ENCODE measurements around the gene KRT72. TPM values are rescaled to one million over a fixed set of nuclear protein-coding genes. Genes with fewer than 3 reads are reported as not detected.

The KRT72 gene
- total and polyA plus RNA-seq, 4 donors = not detected

GRCh38 chr12:52584156-52584682 lies 17.0 kb downstream of the KRT72 start:
- TF ChIP-seq HNF4A (conservative IDR thresholded peaks at IDR 0.05) (no peak), SP1 (IDR thresholded peaks at IDR 0.05) (no peak), RAD21 (IDR thresholded peaks at IDR 0.05) (no peak), MAX (IDR thresholded peaks at IDR 0.05) (no peak), JUND (IDR thresholded peaks at IDR 0.05) (no peak), ATF3 (IDR thresholded peaks at IDR 0.05) (no peak)
- DNase-seq (ENCODE audit: low spot score) = no peak
- Histone ChIP-seq H3K36me3 (ENCODE audit: control insufficient read depth in 4 of 4, insufficient read depth in 3 of 4, low read depth in 1 of 4, low read length in 3 of 4) (no peaks in the 10 kb centered on the region), H3K9ac (ENCODE audit: low read depth in 1 of 2, low read length in 2 of 2) (no peak overlapping the region), H3K9me3 (ENCODE audit: control insufficient read depth in 4 of 4, low read length in 3 of 4) (no peaks in the 10 kb centered on the region), H3K27me3 (ENCODE audit: control insufficient read depth in 4 of 4, insufficient read depth in 4 of 4, low read length in 3 of 4) (no peaks in the 10 kb centered on the region), H3K4me1 (ENCODE audit: control insufficient read depth in 4 of 4, insufficient read depth in 4 of 4, low read length in 3 of 4) (peaks cover 0 to 11% (median 4%) of the 10 kb centered on the region in 4 donors), H3K4me3 (ENCODE audit: low read depth in 1 of 3, low read length in 3 of 3) (no peak overlapping the region), H3K27ac (ENCODE audit: low read depth in 1 of 2, low read length in 2 of 2) (no peak overlapping the region)
- 93% methylated on average over 9 of the region's 9 CpGs for whole genome bisulfite sequencing

DNA sequence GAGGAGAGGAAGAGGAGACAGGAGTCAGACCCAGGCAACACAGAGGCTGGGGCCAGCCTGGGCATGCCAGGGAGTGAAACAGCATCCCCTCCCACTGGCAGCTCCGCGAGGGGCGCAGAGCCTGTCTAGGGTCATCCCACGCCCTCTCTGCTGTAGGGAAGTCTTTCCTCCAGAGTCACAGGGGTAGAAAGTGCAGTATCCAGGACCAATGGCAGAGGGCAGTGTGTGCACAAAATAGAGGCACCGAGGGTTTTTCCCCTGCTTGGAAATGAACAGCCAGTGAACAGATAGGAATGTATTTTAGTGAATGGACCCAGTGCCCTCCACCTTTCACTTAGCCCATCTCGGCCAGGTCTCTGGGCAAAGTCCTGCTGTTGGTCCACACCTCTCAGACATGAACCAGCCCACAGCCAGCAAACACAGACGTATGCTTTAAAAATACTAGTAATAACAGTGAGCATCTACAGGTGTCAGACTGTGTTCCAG lies 18.2 kb downstream of the KRT72 start:
- Histone ChIP-seq H3K9ac (ENCODE audit: low read depth in 1 of 2, low read length in 2 of 2) (no peak overlapping the region), H3K36me3 (ENCODE audit: control insufficient read depth in 4 of 4, insufficient read depth in 3 of 4, low read depth in 1 of 4, low read length in 3 of 4) (no peaks in the 10 kb centered on the region), H3K27ac (ENCODE audit: low read depth in 1 of 2, low read length in 2 of 2) (peak overlapping the region in 1 of 2 donors; percentile 18), H3K4me1 (ENCODE audit: control insufficient read depth in 4 of 4, insufficient read depth in 4 of 4, low read length in 3 of 4) (peaks cover 0 to 11% (median 4%) of the 10 kb centered on the region in 4 donors), H3K4me3 (ENCODE audit: low read depth in 1 of 3, low read length in 3 of 3) (no peak overlapping the region), H3K9me3 (ENCODE audit: control insufficient read depth in 4 of 4, low read length in 3 of 4) (no peaks in the 10 kb centered on the region), H3K27me3 (ENCODE audit: control insufficient read depth in 4 of 4, insufficient read depth in 4 of 4, low read length in 3 of 4) (no peaks in the 10 kb centered on the region)
- peak; percentile 75 for DNase-seq (ENCODE audit: low spot score)
- 7% methylated on average over 7 of the region's 7 CpGs for WGBS
- no peak for TF ChIP-seq FOXA1 (IDR thresholded peaks at IDR 0.05)
- TF ChIP-seq, protein P1, sequence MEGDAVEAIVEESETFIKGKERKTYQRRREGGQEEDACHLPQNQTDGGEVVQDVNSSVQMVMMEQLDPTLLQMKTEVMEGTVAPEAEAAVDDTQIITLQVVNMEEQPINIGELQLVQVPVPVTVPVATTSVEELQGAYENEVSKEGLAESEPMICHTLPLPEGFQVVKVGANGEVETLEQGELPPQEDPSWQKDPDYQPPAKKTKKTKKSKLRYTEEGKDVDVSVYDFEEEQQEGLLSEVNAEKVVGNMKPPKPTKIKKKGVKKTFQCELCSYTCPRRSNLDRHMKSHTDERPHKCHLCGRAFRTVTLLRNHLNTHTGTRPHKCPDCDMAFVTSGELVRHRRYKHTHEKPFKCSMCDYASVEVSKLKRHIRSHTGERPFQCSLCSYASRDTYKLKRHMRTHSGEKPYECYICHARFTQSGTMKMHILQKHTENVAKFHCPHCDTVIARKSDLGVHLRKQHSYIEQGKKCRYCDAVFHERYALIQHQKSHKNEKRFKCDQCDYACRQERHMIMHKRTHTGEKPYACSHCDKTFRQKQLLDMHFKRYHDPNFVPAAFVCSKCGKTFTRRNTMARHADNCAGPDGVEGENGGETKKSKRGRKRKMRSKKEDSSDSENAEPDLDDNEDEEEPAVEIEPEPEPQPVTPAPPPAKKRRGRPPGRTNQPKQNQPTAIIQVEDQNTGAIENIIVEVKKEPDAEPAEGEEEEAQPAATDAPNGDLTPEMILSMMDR (IDR thresholded peaks at IDR 0.05; ENCODE audit: low read depth, low read length, missing input control) = peak; percentile 84
- peak; percentile 79 for TF ChIP-seq HNF4G (IDR thresholded peaks at IDR 0.05)
- peak; percentile 19 for TF ChIP-seq NR2F2 (IDR thresholded peaks at IDR 0.05)
- TF ChIP-seq RXRA (IDR thresholded peaks at IDR 0.05) = peak; percentile 56 to 75
- TF ChIP-seq JUND (IDR thresholded peaks at IDR 0.05) = peak in 1 of 2 donors; percentile 44
- peak; percentile 48 for TF ChIP-seq REST (IDR thresholded peaks at IDR 0.05)
- no peak for TF ChIP-seq FOXA2 (IDR thresholded peaks at IDR 0.05)
- no peak for TF ChIP-seq YY1 (IDR thresholded peaks at IDR 0.05)
- peak; percentile 69 for TF ChIP-seq SP1 (IDR thresholded peaks at IDR 0.05)
- peak; percentile 93 to 94 for TF ChIP-seq RAD21 (IDR thresholded peaks at IDR 0.05)
- no peak for TF ChIP-seq ATF3 (IDR thresholded peaks at IDR 0.05)
- TF ChIP-seq EGR1 (IDR thresholded peaks at IDR 0.05; ENCODE audit: low read depth in 2 of 2) = no peak
- TF ChIP-seq GABPA (IDR thresholded peaks at IDR 0.05 in 1 of 2, conservative IDR thresholded peaks at IDR 0.05 in 1 of 2) = no peak
- TF ChIP-seq, protein P2, sequence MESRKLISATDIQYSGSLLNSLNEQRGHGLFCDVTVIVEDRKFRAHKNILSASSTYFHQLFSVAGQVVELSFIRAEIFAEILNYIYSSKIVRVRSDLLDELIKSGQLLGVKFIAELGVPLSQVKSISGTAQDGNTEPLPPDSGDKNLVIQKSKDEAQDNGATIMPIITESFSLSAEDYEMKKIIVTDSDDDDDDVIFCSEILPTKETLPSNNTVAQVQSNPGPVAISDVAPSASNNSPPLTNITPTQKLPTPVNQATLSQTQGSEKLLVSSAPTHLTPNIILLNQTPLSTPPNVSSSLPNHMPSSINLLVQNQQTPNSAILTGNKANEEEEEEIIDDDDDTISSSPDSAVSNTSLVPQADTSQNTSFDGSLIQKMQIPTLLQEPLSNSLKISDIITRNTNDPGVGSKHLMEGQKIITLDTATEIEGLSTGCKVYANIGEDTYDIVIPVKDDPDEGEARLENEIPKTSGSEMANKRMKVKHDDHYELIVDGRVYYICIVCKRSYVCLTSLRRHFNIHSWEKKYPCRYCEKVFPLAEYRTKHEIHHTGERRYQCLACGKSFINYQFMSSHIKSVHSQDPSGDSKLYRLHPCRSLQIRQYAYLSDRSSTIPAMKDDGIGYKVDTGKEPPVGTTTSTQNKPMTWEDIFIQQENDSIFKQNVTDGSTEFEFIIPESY (IDR thresholded peaks at IDR 0.05) = no peak
- TF ChIP-seq HNF4A (conservative IDR thresholded peaks at IDR 0.05) = peak; percentile 94
- TF ChIP-seq MAX (IDR thresholded peaks at IDR 0.05) = no peak
- no peak for TF ChIP-seq TAF1 (conservative IDR thresholded peaks at IDR 0.05)

Data from liver (tissue), 9 donors.